Subcutaneous abdominal adipose tissue (tissue), 5 donors: ENCODE data around the gene CCDC34.
"Not testable (repeated sequence)": the region's sequence is repeated elsewhere in the genome, so short reads cannot be mapped to it uniquely, and the experiment has no call there.

ENCODE experiments used
- H3K27ac ChIP-seq: one replicate; pipeline ENCODE4 v1.7.0; 2013; ENCODE audit warnings: low read depth, mild to moderate bottlenecking, inconsistent platforms, low read length, moderate library complexity
- H3K27me3 ChIP-seq, 5 donors: one replicate each; pipeline ENCODE4 v1.7.0; 2013; ENCODE audit warnings: low read length in 5 of 5, inconsistent platforms in 1 of 5; ENCODE audit not compliant: control insufficient read depth in 5 of 5, insufficient read depth in 4 of 5
- H3K36me3 ChIP-seq, 5 donors: one replicate each; pipeline ENCODE4 v1.7.0; 2013; ENCODE audit warnings: low read length in 5 of 5; ENCODE audit not compliant: control insufficient read depth in 5 of 5, insufficient read depth in 5 of 5
- H3K4me1 ChIP-seq, 5 donors: one replicate each; pipeline ENCODE4 v1.7.0; 2013; ENCODE audit warnings: low read length in 5 of 5, mild to moderate bottlenecking in 3 of 5, moderate library complexity in 1 of 5; ENCODE audit not compliant: control insufficient read depth in 5 of 5, insufficient read depth in 5 of 5
- H3K4me3 ChIP-seq, 5 donors: one replicate each; pipeline ENCODE4 v1.7.0; 2013; ENCODE audit warnings: low read length in 5 of 5, low read depth in 1 of 5
- H3K9ac ChIP-seq, 5 donors: one replicate each; pipeline ENCODE4 v1.7.0; 2013; ENCODE audit warnings: low read length in 5 of 5, mild to moderate bottlenecking in 4 of 5, moderate library complexity in 3 of 5
- H3K9me3 ChIP-seq, 5 donors: one replicate each; pipeline ENCODE4 v1.7.0; 2013; ENCODE audit warnings: low read length in 5 of 5; ENCODE audit not compliant: control insufficient read depth in 5 of 5
- donor health status: healthy.
- donor health status: healthy.
- donor health status: healthy.
- donor health status: healthy.
- donor health status: healthy.

CCDC34 gene

GRCh38 chr11:27330633-27331270 is 32.3 kb downstream of the CCDC34 start:
- Histone ChIP-seq H3K27me3 (no peaks in the 10 kb centered on the region), H3K4me1 (no peaks in the 10 kb centered on the region), H3K27ac (no peak overlapping the region), H3K36me3 (peaks cover 0 to 3% (median 0%) of the 10 kb centered on the region in 5 donors), H3K9me3 (no peaks in the 10 kb centered on the region), H3K4me3 (no peak overlapping the region), H3K9ac (no peak overlapping the region)

- Histone ChIP-seq H3K4me3 (no peak overlapping the region), H3K4me1 (no peaks in the 10 kb centered on the region), H3K36me3 (no peaks in the 10 kb centered on the region), H3K27ac (no peak overlapping the region), H3K9me3 (no peaks in the 10 kb centered on the region), H3K9ac (no peak overlapping the region), H3K27me3 (no peaks in the 10 kb centered on the region)
Measured at GRCh38 chr11:27329867-27330632, 33.0 kb downstream of the CCDC34 start.

- no peaks in the 10 kb centered on the region for H3K9me3 ChIP-seq
- no peak overlapping the region for H3K9ac ChIP-seq
- no peak overlapping the region for H3K27ac ChIP-seq
- H3K27me3 ChIP-seq: no peaks in the 10 kb centered on the region
- no peaks in the 10 kb centered on the region for H3K36me3 ChIP-seq
- H3K4me1 ChIP-seq: no peaks in the 10 kb centered on the region
- H3K4me3 ChIP-seq: no peak overlapping the region
Measured at GRCh38 chr11:27328614-27329013, 34.4 kb downstream of the CCDC34 start.

- H3K27ac ChIP-seq, H3K36me3 ChIP-seq, H3K9me3 ChIP-seq, H3K4me1 ChIP-seq, H3K9ac ChIP-seq, H3K27me3 ChIP-seq, H3K4me3 ChIP-seq: not testable (repeated sequence)
Measured at GRCh38 chr11:27327064-27327463, 36.0 kb downstream of the CCDC34 start.

- H3K9ac ChIP-seq, H3K27me3 ChIP-seq, H3K4me3 ChIP-seq, H3K9me3 ChIP-seq, H3K4me1 ChIP-seq, H3K27ac ChIP-seq, H3K36me3 ChIP-seq: not testable (repeated sequence)
Measured at GRCh38 chr11:27322196-27322595, 40.8 kb downstream of the CCDC34 start.

- H3K4me1 ChIP-seq, H3K36me3 ChIP-seq, H3K9ac ChIP-seq, H3K27ac ChIP-seq, H3K9me3 ChIP-seq, H3K4me3 ChIP-seq, H3K27me3 ChIP-seq: not testable (repeated sequence)
Measured at GRCh38 chr11:27321340-27321739, 41.7 kb downstream of the CCDC34 start.

GRCh38 chr11:27319072-27319471 is 43.9 kb downstream of the CCDC34 start:
- Histone ChIP-seq H3K4me3 (no peak overlapping the region), H3K27me3 (no peaks in the 10 kb centered on the region), H3K27ac (no peak overlapping the region), H3K4me1 (no peaks in the 10 kb centered on the region), H3K9me3 (no peaks in the 10 kb centered on the region), H3K36me3 (no peaks in the 10 kb centered on the region), H3K9ac (no peak overlapping the region)

GRCh38 chr11:27317751-27318150 is 45.3 kb downstream of the CCDC34 start:
- Histone ChIP-seq H3K4me1 (no peaks in the 10 kb centered on the region), H3K27me3 (no peaks in the 10 kb centered on the region), H3K9me3 (no peaks in the 10 kb centered on the region), H3K9ac (no peak overlapping the region), H3K27ac (no peak overlapping the region), H3K36me3 (no peaks in the 10 kb centered on the region), H3K4me3 (no peak overlapping the region)

GRCh38 chr11:27315836-27316235 is 47.2 kb downstream of the CCDC34 start:
- Histone ChIP-seq H3K4me1 (no peaks in the 10 kb centered on the region), H3K27me3 (no peaks in the 10 kb centered on the region), H3K27ac (no peak overlapping the region), H3K9me3 (no peaks in the 10 kb centered on the region), H3K9ac (no peak overlapping the region), H3K36me3 (no peaks in the 10 kb centered on the region), H3K4me3 (no peak overlapping the region)

GRCh38 chr11:27313157-27313821 is 49.7 kb downstream of the CCDC34 start:
- Histone ChIP-seq H3K9me3 (no peaks in the 10 kb centered on the region), H3K27me3 (no peaks in the 10 kb centered on the region), H3K36me3 (no peaks in the 10 kb centered on the region), H3K4me3 (no peak overlapping the region), H3K27ac (no peak overlapping the region), H3K9ac (no peak overlapping the region), H3K4me1 (no peaks in the 10 kb centered on the region)
